Activated T-helper 9 cell treated with anti-CD3 and anti-CD28 coated beads, Interleukin-2, amount 50 U/mL, for 16 hours (primary cell): Measurements from ENCODE around the gene JAM3.
A peak's percentile ranks its signal among the peaks of the same experiment; 100 is the strongest.

Source experiments
- DNase-seq: peaks from one replicate; pipeline ENCODE4 v3.0.0-alpha.2; 2020; ENCODE audit warnings: low read depth

Gene JAM3

DNA sequence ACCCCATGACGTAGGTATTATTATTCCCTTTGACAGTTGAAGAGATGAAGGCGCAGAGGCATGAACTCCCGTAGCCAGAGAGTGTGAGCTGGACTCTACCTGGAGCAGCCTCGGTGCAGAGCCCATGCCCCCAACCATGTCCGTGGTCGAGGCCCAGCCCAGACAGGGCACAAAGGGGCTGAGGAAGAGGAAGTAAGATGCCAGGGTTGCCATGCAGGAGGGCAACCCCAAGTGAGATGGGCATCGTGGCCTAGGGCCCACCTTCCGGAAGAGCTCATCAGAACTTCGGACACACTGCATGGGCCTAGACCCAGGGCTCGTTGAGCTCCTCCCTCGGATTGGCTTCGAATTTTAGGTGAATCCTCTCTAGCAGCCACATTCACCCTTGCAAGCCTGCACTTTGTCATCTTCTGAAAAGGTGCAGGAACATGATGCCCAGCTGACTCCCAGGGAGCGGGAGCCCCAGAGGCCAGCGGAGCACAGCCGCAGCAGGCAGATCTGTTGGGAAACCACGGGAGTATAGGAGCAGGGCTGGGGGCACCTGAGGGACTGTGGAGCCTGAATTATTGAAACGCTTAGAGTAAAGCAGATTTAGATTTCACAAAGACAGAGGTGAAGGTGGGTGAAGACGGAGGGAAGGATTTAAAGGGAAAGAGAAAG, 29.0 kb upstream of the JAM3 start:
- DNase-seq: no peak

DNA sequence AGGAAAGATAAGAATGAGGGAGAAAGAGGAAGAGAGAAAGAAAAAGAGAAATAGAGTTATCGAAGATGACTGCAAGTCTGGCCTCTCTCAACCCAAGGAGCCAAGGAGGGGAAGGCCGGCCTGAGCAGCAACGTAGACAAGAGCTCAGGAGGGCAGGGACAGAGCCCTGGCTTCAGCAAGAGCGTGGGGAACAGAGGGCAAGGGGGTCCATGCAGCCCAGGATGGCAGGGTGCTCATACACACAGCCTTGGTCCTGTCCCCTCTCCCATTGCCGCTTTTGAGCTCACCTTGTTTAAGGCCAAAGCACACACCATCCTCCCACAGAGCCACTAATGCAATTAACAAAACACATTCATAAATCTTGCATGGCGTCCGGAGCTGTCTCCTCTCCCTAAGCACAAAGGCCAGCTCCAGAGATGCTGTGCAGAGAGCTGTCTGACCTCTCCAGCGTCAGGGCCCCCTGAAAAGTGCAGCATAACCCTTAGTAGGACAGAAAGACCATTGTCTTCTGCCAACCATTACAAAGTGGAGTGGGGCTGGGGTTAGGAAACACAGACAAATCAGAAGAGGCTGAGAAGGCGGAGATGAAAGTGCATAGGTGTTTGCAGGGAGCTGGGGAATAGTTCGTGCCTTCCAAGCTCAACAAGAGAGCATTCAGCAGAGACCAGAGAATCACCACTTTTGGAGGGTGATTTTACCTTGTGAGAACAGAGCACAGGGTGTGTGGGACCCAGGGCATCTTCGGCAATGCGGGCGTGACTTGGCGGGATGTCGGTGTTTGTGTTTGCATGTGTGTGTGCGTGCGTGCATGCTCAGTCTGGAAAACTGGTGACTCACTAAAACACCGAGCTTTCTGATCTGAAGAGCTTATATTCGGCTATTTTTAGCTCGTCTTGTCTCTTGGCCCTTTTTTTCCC, 28.2 kb upstream of the JAM3 start:
- DNase-seq: no peak

DNA sequence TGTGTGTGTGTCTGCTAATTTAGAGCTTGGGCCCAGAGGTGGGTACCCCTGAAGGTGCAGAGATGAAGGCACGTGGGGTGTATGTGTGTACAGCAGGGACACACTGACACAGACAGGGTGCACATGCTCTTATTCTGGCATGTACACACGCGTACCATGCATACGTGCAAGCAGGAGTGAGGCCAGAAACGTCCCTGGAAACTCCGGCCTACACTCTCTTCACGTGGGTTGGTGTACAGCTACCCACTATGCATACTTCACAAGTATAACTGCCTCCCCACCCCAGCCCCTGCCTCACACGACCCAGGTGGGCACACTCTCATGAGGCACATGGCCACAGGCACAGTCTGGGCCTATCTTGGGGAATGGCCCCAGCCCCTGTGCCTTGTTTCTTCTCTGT, 27.5 kb upstream of the JAM3 start:
- DNase-seq: no peak

DNA sequence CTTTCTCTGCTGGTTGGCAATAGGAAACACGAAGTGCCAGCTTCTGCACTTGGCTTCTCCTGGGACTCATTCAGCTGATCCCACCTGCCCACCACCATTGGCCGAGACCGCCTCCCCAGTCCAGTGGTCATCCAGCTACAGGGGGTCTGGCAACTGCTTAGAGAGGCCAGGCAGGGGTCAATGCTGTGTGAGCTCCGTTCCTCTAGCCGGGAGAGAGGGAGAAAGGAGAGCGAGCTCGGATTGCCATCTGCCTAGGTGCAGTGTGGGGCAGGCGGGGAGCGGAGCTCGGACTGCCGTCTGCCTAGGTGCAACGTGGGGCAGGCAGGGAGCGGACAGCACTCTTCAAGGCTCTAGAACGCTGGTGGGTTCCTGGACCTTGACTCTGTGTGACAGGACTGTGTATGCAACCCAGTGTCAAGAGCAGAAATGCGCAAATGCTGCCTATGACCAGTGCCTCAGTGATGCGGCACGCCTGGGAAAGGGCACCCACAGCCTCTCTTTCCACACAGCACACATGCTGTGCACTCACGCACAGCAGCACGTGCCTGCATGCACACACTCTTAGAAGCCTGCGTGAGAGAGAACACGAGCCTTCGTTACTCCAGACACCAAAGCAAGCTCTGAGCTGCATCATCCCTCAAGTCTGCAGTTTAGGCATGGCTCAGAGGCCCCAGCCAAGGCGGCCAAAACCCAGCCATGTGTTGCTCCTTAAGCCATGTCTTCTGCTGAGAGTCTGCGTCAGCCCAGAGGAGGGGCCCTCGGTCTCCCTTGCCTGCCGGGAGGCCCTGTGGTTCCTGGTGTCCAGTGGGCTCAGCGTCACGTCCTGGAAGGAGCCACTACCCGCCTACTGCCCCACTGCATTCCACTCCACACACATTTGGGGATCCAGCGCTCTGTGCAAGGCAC, 26.8 kb upstream of the JAM3 start:
- DNase-seq: no peak

DNA sequence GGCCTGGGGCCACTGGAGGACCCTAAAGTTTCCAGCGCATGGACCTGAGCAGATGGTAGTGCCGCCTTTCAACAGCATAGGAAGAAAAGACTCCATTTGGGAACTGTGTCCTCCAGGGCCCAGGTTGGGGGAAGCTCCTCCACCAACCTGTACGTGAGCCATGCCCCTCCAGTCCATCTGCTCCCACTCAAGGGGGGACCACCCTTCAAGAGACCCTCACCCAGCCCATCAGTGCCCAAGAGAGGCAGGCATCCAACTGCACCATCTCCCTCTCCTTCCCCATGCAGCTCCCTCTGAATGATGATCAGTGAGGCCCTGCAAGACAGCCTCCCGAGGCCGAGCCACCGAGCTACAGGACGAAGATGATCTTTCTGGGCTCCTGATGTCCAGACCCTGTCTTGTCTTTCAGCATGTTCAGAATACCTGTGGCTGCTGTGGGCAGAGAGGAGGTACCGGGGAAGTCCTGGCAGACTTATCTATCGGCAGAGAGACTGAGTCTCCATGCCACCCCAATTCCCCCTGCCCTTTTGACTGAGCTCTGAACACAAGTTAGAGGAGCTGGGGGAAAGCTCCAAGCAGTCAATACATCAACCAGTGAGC, 25.0 kb upstream of the JAM3 start:
- no peak for DNase-seq

DNA sequence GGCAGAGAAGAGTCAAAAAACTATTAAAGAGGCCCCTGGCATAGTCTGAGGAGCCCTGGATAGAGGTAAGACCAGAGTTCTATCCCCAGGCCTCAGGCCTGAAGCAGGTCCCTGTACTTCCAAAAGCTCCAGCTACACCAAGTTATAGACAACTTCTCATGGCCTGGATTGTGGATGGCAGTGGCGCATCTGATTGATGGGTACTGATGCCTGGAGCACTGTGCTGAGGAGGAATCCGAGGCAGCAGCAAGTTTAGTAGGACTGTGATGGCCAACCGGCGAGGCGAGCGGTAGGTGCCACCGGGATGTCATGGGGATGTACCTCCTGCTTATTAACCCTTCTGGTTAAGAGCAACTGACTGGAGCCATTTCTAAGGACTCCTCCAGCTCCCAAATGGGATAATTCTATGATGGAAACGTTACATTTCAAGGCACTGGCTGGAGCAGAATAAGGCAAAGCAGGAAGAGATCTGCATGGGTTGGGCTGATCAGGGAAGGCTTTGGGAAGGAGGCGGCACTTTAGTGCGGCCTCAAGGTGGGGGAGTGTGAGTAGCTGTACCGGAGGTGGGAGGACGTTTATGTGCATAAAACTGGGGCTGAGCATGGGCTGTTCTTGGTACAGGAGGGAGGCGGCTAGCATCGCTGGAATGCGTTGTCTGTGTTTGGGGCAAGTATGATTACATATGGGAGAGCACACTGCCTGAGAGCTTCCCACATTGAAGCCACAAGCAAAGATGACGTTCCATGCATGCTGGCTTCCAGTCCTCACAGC, 24.2 kb upstream of the JAM3 start:
- no peak for DNase-seq

DNA sequence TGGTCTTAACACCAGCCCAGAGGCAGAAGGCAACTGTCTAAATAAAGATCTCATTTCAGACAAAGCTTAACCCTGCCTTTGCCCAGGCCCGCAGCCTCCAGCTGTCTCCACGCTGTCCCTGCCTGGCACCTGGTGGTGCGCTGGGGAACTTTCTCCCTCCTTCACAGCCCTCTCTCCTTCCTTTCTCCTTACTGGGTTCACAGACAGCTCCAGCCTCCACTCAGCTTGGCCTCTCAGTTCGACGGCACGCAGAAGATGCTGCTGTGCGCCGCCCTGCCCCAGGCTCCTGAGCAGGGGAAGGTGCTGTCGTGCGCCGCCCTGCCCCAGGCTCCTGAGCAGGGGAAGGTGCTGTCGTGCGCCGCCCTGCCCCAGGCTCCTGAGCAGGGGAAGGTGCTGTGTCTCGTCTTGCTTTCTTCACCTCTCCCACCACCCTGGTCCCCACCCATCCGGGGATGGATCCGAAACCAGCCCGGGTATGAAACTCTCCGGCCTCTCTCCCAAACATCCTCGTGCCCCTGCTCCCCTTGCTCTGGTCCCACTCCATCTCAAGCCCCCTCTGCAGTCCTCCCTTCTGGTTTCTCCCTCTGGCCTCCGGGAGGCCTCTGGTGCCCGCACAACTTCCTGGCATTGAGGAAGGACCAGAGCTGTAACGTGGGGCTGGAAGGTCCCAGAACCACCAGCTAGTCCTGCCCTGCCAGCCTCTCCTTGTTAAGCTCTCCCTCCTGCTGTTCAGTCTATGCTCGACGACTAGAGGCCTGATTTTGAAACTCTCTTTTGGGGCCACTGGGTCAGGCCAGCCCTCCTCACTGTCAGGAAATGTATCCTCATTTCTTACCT, 22.9 kb upstream of the JAM3 start:
- no peak for DNase-seq

DNA sequence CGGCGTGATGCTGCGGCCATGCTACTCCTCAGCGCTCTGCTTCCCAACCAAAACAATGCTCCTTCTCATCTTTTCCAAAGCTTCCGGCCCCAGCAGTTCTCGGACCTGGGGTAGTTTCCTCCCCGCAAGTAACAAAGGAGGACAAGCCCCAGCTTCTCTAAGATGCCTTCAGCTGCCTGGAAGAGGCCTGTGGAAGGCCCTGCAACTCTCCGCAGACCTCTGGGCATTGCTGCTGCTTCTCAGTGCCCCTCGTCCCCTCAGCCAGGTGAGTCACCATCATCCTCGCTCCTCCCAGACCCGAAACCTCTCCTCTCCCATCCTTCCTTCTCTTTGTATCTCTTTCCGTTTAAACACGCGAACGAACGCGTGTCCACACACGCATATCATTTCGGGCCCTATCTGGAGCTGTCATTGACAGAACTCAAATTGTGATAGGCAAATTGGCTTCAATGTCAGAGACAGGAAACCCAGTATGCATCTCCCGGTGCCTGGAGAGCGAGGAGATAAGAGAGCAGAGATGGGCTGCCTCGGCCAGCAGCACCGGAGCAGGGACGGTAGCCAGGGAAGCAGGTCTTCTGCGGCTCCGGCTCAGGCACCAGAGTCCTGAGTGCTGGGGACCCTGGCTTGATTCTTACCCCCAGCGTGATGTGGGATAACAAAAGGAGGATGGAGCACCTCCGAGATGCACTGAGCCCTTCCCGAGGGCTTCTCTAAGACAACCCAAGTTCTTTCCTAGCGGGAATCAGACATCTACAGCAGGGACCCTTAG, 22.0 kb upstream of the JAM3 start:
- DNase-seq: no peak

DNA sequence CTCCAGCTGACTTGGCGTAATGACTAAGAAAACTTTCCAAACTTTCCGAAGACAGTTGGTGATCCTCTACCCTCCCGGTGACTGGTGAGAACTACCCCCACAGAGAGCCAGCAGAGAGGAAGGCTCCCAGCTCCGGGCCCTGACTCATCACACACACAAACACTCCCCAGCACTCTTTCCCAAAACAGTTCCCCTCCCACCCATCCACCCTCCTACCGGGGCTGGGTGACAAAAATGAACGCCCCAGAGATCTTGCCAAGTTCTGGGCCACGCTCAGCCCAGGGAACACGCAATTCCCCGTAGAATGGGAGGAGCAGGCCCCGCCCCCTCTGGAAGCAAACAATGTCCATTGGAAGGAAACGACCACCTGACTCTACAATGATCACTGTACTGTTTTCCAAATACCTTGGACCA, 21.3 kb upstream of the JAM3 start:
- DNase-seq: no peak

DNA sequence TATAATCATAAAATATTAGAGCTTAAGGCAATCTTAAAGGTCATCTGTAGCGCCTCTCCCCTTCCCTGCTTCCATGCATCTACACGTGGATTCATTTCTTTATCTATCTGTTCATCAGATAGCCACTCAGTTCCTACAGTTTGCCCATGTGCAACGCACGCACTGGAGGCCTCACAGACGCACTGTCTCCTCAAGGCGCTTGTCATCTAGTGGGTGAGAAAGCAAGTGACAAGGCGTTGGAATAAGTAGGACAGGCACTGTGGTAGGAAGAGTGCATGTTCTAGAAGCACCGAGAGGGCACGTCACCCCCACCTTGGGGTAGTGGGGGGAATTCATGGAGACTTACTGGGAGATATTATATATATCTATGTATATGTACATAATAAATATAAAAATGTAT, 20.8 kb upstream of the JAM3 start:
- no peak for DNase-seq

DNA sequence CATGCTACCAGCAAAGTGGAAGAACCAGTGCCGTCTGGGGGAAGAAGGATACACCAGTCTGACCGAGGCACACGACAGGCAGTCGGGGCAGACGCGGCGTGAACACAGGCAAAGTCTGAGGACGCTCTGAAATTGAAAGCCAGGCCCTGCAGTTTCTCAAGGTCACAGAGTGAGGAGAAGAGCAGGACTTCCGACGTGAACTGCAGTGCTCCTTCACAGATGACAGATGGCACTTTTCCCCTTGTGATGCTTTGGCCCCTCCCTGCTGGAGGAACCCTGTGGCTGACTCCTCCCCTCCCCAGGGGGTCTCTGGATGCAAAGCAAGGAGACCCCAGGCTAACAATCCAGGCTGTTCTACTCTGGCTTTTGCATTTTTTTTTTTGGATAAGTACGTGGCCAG, 19.6 kb upstream of the JAM3 start:
- DNase-seq: no peak

DNA sequence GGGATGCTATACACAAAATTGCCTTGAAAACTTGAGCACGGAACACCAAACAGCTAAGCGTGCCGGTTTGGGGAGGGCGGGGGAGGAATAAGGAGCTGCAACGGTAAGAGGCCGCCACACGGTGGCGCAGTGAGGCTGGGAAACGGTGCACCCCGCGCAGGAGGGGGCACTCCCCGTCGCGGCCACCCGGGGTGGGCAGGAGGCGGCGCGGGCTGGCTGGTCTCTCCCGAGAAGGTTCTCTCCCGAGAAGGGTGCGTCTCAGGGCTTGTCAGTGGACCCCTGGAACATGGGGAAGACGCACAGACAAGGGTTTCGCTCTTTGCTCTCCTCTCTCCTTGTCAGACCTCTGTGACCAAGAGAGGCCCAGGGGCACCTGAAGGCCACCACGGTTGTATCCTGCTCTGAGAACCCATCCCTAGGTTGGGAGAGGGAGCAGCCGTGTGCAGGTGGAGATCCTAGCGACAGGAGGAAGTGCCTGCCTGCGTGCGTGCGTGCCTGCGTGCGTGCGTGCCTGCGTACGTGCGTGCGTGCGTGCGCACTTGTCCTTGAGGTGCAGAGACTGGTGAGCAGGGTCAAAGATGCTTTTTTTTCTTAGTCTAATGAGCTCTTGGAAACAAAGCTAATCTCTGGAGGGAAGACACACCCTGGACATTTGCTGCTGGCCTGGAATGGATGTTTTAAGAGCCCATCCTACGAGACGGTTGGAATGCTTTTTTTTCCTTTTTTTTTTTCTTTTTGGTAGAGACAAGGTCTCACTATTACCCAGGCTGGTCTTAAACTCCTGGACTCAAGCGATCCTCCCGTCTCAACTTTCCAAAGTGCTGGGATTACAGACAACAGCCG, 18.1 kb upstream of the JAM3 start:
- DNase-seq: peak; percentile 56

DNA sequence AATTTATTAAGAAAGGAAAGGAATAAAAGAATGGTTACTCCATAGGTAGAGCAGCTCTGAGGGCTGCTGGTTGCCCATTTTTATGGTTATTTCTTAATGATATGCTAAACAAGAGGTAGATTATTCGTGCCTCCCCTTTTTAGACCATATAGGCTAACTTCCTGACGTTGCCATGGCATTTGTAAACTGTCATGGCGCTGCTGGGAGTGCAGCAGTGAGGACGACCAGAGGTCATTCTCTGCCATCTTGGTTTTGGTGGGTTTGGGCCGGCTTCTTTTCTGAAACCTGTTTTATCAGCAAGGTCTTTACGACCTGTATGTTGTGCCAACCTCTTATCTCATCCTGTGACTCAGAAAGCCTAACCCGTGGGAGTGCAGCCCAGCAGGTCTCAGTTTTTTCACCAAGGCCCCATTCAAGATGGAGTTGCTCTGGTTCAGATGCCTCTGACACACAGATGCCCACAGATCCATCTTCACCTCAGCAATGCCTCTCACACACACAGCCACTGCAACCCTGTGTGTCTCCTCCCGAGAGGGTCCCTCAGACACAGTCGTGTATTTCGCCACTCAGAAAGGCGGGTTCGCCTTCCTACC, 16.4 kb upstream of the JAM3 start:
- DNase-seq: no peak

DNA sequence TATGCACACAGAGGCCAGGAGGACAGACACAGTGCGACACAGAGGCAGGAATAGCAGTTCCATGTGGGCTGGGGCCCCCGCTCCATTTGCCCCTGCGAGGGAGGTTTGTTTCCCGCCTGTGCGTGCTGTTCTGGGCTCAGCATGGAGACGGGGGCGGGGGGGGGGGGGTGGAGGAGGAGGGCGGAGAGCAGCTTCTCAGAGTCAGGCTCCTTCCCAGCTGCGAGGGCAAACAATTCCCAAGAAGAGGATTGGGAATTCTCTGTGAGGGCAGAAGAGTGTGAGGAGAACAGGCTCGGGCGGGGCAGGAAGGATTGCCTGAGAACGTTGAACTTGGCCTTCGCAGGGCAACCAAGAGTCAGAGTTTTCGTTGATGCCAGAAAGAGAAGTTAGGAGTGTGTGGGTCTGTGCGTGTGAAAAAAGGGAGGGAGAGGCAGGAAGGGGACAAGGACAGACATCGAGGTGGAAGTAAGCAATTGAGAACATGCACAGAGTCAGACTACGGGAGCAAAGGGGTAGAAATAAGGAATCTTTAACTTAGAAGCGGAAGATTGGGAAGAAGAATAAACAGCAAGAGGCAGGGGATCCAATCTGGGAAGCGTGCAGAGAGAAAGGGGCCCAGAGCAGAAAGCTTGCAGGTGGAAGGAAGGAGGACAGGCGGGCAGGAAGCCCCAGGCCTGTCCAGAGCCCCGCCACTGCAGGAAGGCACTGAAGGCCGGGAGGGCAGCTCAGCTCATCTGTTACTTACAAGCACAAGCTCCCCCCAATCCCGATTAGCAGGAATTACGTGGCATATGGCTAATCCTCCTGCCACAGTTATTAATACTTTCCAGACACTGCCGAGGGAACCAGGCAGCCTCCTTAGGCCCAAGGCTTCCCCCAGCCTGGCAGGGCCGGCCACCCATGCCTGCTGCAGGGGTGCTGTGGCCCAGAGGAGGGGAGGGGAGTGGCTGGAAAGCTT, 15.6 kb upstream of the JAM3 start:
- DNase-seq: no peak

DNA sequence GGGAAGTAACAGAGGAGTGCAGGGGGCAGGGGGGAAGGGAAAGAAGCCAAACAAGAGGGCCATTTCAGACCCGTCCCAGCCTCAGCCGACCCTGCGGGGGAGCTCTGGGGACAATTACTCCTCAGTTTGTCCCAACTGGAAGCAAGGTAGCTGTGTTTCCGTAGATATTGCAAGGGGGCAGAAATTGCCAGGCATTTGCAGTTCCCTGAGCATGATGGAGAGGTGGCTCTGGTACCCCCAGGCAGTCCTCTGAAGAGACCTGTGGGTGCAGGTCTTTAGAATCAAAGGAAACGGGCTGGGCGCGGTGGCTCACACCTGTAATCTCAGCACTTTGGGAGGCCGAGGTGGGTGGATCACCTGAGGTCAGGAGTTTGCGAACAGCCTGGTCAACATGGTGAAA, 13.8 kb upstream of the JAM3 start:
- DNase-seq: no peak

DNA sequence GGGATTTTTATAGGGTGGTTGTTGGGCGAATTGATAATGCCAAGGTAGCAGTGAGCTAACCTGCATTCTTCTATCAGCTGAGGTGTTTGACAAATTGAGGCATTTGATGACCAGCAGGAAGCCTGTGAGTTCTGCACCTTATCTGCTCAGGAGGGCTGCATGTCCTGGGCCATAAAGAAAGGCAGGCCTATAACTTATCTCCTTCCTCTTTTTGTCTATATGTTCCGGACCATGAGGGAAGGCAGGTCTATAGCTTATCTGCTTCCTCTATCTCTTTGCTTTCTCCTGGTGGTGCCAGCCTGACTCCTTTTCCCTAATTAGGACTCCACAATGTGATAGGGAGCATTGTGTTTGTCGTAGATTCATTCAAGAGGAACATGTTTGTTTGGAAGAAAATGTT, 8.6 kb upstream of the JAM3 start:
- no peak for DNase-seq
